Activated CD4-positive, CD25-positive, alpha-beta regulatory T cell treated with anti-CD3 and anti-CD28 coated beads, Interleukin-2, amount 50 U/mL, for 24 hours (primary cell): ENCODE results near the gene LDB3.
"Not testable (repeated sequence)": the region's sequence is repeated elsewhere in the genome, so short reads cannot be mapped to it uniquely, and the experiment has no call there.

ENCODE experiments used
- ATAC-seq, 2 donors: fragments of 150-1000 bp; cut with Tn5 transposase; one replicate each; pipeline ENCODE4 v1.10.0; 2021; ENCODE audit warnings: mild to moderate bottlenecking in 1 of 2, moderate library complexity in 1 of 2

Gene LDB3, protein sequence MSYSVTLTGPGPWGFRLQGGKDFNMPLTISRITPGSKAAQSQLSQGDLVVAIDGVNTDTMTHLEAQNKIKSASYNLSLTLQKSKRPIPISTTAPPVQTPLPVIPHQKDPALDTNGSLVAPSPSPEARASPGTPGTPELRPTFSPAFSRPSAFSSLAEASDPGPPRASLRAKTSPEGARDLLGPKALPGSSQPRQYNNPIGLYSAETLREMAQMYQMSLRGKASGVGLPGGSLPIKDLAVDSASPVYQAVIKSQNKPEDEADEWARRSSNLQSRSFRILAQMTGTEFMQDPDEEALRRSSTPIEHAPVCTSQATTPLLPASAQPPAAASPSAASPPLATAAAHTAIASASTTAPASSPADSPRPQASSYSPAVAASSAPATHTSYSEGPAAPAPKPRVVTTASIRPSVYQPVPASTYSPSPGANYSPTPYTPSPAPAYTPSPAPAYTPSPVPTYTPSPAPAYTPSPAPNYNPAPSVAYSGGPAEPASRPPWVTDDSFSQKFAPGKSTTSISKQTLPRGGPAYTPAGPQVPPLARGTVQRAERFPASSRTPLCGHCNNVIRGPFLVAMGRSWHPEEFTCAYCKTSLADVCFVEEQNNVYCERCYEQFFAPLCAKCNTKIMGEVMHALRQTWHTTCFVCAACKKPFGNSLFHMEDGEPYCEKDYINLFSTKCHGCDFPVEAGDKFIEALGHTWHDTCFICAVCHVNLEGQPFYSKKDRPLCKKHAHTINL

DNA sequence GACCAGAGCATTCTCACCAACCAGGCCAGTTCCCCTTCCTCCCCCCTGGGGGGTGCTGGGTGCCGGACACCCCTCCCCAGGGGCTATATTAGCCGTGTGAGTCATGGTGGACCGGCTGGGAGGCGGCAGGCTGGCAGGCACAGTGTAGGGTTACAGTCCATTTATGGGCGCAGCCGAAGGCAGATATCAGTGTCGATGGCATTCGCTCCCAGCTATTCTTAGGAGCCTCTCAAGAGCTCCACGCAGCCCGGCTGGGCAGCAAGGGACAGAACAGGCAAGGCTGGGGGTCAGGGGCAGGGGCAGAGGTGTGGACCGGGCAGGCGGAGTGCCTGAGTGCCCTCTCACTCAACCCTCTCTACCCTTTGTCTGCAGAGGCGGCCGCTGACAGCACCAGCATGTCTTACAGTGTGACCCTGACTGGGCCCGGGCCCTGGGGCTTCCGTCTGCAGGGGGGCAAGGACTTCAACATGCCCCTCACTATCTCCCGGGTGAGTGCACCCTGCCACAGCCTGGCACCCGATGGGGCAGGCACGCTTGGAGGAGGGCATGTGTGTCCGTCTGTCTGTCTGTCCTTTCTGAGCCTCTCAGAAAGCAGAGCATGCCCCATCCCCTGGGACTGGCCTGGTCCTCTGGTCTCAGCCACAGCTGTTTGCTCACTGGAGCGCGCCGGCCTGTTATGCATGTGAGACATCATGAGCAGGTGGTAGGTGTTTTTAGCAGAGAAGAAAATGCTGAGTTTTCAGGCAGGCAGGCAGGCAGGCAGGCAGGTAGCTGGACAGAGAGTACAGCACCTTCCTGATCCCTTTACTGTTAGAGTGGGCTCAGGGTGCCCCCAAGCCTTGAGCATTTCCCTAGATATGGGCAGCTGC lies at the start of gene LDB3:
TSS of gene LDB3 (plus strand) at position 215 of the 869 bp plus-strand sequence. CDS start at position 396, 181 bp downstream.
- no peak for ATAC-seq

- no peak for ATAC-seq
Observed at GRCh38 chr10:86628311-86628710, 40.0 kb upstream of the LDB3 start.

- no peak for ATAC-seq
Observed at GRCh38 chr10:86630079-86630478, 38.2 kb upstream of the LDB3 start.

- no peak for ATAC-seq
Observed at GRCh38 chr10:86632009-86632800, 36.1 kb upstream of the LDB3 start.

DNA sequence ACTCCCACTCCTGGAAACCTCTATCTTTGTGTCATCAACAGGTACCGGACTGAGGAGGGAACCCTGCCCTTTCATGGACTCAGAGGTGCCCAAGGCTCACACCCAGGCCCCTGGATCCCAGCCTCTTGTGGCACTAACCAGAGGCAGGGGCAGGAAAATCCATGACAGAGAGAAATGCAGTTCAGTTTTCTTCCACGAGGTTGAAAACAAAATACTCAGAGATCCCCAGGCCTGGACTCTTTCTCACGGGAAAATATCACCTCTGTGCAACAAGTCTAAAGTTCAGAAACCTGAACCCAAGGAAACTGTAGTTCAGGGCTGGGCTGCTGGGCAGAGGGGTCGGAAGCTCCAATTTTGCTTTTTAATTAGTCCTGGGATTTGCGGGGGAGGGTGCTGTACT lies 35.4 kb upstream of the LDB3 start:
- no peak for ATAC-seq

GRCh38 chr10:86635402-86635801 lies 32.9 kb upstream of the LDB3 start:
- no peak for ATAC-seq

GRCh38 chr10:86636311-86636710 lies 32.0 kb upstream of the LDB3 start:
- ATAC-seq = no peak

DNA sequence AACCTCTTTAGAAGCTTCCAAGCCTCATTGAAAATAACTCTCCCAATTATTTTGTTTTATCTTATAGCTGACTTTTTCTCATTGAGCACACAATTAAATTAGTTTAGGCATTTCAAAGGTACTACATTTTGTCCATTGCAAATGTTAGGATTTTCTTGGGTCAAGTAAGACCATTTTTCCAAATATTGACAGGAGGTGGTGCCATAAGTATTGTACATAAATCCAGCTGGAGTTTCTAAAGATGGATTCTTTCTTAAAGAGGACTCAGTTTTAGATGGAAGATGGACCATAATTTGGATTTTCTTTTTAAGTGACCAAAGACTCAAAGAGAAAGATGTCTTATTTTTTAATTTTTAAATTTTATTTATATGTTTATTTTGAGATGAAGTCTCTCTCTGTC lies 26.3 kb upstream of the LDB3 start:
- ATAC-seq = no peak

DNA sequence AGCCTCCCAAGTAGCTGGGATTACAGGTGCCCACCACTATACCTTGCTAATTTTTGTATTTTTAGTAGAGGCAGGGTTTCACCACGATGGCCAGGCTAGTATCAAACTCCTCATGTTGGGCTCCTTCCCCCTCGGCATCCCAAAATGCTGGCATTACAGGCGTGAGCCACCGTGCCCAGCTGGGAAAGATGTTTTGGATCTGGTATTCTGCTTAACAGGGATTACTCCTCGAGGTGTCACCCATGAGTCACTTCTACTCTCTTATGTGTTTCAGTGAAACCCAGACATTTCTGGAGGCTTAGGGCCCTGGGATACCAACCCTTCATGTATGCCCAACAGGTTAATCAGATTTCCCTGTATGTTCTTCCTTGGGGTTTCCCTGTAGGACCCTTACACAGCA lies 25.8 kb upstream of the LDB3 start:
- no peak for ATAC-seq

DNA sequence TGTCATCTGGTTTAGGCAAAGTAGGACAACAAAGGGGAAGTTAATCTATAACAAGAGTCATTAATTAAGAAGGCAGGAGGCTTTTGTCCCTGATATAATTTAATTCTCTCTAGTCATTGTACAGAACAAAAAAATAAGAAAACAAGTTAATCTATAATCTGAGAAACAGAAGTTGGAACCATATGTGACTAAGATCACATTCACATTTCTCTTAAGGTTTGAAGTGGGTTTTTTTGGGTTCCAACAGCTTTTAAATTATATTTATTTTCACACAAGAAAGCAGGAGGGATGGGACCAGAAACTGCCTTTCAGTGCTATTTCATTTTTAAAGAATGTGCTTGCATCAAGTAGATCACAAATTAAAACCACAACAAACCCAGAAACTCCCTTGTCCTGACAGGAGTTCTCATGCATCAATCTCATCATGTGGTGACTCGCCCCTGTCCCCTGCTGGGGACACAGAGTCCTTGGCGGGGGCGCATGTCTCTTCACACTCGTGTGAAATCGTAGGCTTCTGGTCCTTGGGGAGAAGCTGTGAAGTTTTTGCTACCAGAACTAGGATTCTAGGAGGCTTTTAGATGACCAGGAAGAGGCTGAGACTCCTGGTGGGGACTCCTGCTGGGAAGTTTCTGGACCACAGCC lies 24.0 kb upstream of the LDB3 start:
- ATAC-seq = no peak

GRCh38 chr10:86644794-86645445 lies 23.4 kb upstream of the LDB3 start:
- no peak for ATAC-seq

DNA sequence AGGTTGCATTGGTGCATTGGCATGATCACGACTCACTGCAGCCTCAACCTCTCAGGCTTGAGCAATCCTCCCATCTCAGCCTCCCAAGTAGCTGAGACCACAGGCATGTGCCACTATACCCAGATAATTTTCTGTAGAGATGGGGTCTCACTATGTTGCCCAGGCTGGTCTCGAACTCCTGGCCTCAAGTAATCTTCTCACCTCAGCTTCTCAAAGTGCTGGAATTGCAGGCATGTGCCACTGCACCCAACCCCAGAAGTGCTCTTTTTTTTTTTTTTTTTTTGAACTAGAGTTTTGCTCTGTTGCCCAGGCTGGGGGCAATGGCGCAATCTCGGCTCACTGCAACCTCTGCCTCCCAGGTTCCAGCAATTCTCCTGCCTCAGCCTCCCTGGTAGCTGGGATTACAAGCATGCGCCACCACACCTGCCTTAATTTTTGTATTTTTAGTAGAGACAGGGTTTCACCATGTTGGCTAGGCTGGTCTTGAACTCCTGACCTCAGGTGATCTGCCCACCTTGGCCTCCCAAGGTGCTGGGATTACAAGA lies 22.6 kb upstream of the LDB3 start:
- ATAC-seq = not testable (repeated sequence)

DNA sequence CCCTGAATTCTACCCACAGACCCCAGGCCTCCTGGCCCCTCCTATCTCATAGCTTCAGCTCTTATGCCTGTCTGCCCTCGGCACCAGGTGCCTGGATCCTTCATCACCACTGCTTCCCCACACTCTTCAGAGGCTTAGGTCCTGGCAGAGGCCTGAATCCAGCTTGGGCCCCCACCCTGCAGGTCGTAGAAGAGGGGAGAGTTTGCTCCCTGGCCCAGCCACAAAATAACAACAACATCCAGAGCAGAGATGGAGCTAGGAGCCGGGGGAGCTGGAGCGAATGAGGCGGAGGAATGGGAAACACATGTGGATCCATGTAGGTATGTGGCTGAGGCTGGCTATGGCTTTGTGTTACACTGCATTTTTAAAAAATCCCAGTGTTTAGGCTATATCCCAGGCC lies 21.8 kb upstream of the LDB3 start:
- no peak for ATAC-seq

GRCh38 chr10:86646933-86647332 lies 21.4 kb upstream of the LDB3 start:
- no peak for ATAC-seq

DNA sequence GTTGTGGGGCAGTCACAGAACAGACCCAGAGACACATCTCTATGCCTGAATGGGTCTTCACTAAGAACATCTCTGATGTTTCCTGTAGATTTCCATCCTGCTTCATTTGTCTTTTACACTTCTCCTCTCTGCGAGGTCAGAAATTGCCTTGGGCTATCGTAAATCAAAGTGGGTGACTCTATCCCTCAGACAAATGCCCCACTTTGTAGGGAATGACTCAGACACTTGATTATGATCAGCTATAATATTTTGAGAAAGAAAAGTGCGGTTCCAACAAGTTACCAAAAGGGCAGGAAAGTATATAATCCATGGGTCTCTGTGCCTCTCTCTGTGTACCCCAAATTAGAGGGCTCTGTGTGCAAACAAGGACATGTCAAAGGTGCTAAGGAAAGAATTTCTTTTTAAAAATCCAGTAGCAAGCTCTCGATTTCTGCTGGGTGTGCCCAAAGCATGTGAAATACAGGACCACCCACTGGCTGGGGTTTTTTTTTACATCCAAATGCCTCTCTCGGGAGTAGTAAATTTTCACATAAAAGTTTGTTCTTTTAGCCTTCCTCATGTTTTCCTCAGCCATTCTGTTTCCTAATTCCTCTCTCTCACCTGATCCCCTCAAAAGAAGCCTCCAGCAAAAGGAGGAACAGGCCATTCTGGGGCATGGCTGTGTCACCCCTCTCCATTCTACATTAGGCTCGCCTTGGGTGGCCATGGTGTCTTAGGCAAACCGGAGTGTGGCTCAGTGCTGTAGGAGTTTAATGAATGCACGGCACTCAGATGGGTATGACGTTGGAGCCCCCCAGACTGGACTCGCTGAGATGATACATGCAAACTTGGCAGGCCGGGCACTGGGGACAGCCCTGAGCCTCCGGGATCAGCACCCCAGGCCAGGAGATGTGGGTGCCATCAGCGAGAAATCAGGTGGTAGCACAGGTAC lies 20.3 kb upstream of the LDB3 start:
- no peak for ATAC-seq

DNA sequence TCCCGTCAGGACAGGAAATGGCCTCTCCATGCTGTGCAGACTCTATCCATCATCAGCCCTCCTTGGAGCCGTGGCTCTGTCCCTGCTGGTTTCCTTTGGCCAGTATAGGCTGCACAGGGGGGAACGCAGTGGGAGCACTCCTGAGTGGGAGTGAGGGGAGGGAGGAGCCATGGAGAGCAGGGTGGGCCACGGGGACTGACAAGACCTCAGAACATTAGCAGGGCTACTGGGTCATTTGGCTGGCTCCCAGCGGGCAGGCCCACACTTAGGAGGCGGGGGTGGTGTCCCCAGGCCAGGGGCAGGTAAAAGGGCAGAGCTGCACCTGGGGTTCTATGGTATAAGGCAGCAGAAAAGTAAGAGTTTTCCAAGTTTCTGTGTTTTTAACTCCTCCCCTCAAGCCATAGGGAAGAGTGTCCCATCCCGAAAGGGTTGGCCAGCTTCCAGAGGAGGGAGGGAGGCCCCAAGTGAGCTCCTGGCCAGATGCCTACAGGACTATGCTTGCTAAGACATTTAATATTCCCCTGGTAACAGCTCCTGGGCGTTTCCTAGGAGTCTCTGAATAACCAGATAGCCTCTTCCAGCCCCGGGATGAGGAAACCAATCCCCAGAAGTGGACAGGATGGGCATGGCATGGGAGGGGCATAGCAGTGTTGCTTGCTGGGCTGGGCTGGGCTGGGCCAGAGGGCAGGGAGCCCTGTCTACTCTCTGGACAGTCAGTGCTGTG lies 19.4 kb upstream of the LDB3 start:
- ATAC-seq = no peak

DNA sequence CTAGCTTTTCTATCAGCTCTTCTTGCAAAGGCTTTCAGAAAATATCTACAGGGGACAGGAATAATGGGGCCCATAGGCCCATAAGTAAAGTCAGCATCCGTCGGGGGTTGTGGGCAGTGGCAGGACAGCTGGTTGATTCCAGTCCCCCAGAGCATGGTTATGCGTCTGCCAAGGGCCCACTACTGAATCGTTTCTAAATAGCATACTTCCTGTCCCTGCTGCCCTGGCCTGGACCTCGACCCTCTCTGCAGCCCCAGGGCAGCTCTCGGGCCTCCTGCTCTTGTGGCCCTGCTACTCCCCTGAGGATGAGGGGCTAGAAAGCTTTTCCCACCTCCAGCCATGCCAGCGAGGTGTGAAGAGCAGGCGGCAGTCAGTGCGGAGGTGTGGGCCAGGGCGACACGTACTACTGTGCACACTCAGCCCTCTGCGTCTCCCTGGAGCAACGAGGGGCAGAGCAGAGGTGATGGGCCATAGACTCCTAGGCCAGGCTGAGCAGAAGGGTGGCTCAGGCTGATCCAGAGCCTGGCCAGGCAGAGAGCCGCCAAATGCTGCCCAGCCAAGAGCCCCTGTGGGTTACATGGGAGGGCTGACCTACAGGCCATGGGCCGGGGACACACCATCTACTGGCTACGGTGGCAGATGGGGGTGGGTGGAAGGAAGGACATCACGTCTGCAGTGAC lies 18.7 kb upstream of the LDB3 start:
- no peak for ATAC-seq

DNA sequence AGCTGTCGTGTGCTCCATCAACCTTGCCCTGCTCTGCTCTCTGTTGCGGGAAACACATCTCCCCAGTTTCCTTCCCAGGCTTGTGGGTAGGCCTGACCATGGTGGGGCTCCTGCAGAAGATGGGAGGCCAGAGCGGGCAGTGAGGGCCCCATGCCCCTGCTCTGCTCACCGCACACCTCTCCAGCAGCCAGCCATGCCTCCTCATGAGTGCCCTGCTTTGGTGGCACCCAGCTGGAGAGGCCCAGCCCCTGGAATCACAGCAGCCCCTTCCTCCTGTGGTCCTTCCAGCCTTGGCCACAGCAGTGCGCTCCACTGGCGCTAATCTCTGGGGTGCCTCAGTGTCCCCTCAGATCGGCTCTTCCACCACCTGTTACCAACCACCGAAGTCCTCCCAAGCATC lies 18.2 kb upstream of the LDB3 start:
- no peak for ATAC-seq
